ENCODE data around the gene PLP1.

The PLP1 gene

GRCh38 chrX:103783971-103784370 is 7.3 kb downstream of the PLP1 start:
- in situ Hi-C loops (cut with HindIII; ENCODE audit: low sequenced_read_pairs): no loop called here
- no peak overlapping the region for H3K4me3 ChIP-seq (ENCODE audit: low read depth, low read length)
- no peak for TF ChIP-seq CTCF (IDR thresholded peaks at IDR 0.05; ENCODE audit: low read depth, low read length, missing control alignments)
- no peak for DNase-seq (ENCODE audit: low read depth)

- no peak for TF ChIP-seq CTCF (IDR thresholded peaks at IDR 0.05; ENCODE audit: low read depth, low read length, missing control alignments)
- no peak for DNase-seq (ENCODE audit: low read depth)
- H3K4me3 ChIP-seq (ENCODE audit: low read depth, low read length): no peak overlapping the region
- in situ Hi-C loops (cut with HindIII; ENCODE audit: low sequenced_read_pairs): no loop called here
Observed at GRCh38 chrX:103789004-103789403, 12.4 kb downstream of the PLP1 start.

DNA sequence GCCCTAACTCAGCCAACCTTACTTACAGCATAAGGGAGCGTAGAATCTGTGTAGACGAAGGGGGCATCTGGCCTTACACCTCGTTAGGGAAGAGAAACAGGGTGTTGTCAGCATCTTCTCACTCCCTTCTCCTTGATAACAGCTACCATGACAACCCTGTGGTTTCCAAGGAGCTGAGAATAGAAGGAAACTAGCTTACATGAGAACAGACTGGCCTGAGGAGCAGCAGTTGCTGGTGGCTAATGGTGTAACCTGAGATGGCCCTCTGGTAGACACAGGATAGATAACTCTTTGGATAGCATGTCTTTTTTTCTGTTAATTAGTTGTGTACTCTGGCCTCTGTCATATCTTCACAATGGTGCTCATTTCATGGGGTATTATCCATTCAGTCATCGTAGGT is 14.6 kb downstream of the PLP1 start:
- no peak overlapping the region for H3K4me3 ChIP-seq (ENCODE audit: low read depth, low read length)
- no peak for TF ChIP-seq CTCF (IDR thresholded peaks at IDR 0.05; ENCODE audit: low read depth, low read length, missing control alignments)
- no peak for DNase-seq (ENCODE audit: low read depth)
- in situ Hi-C loops (cut with HindIII; ENCODE audit: low sequenced_read_pairs): no loop called here

DNA sequence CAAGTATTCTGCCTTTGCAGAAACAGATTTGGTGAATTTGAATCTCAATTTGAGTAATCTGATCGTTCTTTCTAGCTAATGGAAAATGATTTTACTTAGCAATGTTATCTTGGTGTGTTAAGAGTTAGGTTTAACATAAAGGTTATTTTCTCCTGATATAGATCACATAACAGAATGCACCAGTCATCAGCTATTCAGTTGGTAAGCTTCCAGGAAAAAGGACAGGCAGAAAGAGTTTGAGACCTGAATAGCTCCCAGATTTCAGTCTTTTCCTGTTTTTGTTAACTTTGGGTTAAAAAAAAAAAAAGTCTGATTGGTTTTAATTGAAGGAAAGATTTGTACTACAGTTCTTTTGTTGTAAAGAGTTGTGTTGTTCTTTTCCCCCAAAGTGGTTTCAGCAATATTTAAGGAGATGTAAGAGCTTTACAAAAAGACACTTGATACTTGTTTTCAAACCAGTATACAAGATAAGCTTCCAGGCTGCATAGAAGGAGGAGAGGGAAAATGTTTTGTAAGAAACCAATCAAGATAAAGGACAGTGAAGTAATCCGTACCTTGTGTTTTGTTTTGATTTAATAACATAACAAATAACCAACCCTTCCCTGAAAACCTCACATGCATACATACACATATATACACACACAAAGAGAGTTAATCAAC is 15.3 kb downstream of the PLP1 start:
- DNase-seq (ENCODE audit: low read depth): no peak

GRCh38 chrX:103792916-103793544 is 16.4 kb downstream of the PLP1 start:
- in situ Hi-C loops (cut with HindIII; ENCODE audit: low sequenced_read_pairs): no loop called here
- H3K4me3 ChIP-seq (ENCODE audit: low read depth, low read length): no peak overlapping the region

More for the DNA sequence above, 15.3 kb downstream of the PLP1 start:
- in situ Hi-C loops (cut with HindIII; ENCODE audit: low sequenced_read_pairs): no loop called here
- no peak for TF ChIP-seq CTCF (IDR thresholded peaks at IDR 0.05; ENCODE audit: low read depth, low read length, missing control alignments)
- no peak overlapping the region for H3K4me3 ChIP-seq (ENCODE audit: low read depth, low read length)

DNA sequence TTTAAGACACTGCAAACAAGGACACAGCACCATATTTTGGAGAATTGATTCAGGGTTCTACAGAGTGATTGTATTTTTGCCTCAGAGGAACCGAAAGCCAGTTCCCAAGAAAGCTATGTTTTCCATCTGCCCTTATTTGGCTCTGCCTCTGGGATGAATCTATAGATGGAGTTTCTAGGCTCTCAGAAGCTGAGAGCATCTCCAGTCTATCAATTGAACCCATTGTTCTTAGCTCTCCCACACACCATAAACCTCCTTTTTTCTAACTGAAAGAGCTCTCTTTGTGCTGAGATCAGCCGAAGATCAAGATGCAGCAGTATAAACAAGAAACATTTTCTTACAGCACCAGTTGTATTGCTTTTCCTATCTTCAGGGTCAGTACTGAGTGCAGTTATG is 16.9 kb downstream of the PLP1 start:
- no peak for DNase-seq (ENCODE audit: low read depth)
- no peak for TF ChIP-seq CTCF (IDR thresholded peaks at IDR 0.05; ENCODE audit: low read depth, low read length, missing control alignments)
- in situ Hi-C loops (cut with HindIII; ENCODE audit: low sequenced_read_pairs): no loop called here
- no peak overlapping the region for H3K4me3 ChIP-seq (ENCODE audit: low read depth, low read length)

More at GRCh38 chrX:103792916-103793544, 16.4 kb downstream of the PLP1 start:
- DNase-seq (ENCODE audit: low read depth): peak; percentile 28
- no peak for TF ChIP-seq CTCF (IDR thresholded peaks at IDR 0.05; ENCODE audit: low read depth, low read length, missing control alignments)

Measured in astrocyte of the cerebellum (primary cell).